GM18511 (cell line): Measurements from ENCODE around the gene IQCB1.
"Not testable (repeated sequence)": the region's sequence is repeated elsewhere in the genome, so short reads cannot be mapped to it uniquely, and the experiment has no call there.

Experiments
- ATAC-seq: cut with Tn5 transposase; IDR thresholded peaks from one replicate; pipeline ENCODE4 v1.9.1; 2021; ENCODE audit warnings: mild to moderate bottlenecking, moderate library complexity; ENCODE audit not compliant: unreplicated experiment

Gene IQCB1, protein sequence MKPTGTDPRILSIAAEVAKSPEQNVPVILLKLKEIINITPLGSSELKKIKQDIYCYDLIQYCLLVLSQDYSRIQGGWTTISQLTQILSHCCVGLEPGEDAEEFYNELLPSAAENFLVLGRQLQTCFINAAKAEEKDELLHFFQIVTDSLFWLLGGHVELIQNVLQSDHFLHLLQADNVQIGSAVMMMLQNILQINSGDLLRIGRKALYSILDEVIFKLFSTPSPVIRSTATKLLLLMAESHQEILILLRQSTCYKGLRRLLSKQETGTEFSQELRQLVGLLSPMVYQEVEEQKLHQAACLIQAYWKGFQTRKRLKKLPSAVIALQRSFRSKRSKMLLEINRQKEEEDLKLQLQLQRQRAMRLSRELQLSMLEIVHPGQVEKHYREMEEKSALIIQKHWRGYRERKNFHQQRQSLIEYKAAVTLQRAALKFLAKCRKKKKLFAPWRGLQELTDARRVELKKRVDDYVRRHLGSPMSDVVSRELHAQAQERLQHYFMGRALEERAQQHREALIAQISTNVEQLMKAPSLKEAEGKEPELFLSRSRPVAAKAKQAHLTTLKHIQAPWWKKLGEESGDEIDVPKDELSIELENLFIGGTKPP

DNA sequence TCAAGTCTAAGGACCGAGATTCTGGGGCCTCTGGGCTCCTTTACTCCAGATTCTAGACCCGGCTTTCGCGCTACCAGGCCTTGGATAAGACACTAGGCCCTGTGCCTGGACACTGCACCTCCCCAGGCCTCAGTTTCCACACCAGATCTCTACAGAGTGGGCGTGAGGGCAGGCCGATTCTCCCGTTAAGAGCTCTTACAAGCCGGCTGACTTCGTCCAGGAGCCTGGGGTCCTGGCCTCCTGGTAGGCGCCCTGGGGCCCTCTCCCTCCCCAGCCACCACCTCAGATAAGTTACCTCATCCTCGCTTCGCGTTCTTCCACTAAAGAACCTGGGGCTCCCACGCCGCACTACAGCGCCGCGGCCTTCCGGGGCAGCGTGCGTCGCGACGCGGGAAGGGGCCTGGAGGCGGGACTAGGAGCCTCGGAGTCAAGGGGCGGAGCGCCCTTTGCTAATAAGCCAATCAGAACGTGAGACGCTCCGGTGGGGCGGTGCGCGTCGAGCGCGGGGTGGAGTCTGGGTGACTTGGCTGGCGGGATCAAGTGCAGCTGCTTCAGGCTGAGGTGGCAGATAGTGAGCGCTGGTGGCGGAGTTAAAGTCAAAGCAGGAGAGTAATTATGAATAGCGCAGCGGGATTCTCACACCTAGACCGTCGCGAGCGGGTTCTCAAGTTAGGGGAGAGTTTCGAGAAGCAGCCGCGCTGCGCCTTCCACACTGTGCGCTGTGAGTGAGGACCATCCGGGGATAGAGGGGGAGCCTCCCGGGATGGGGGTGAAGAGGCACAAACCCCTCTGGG, at the start of gene IQCB1, which contains the start of gene EAF2:
TSS of gene IQCB1 (minus strand) at position 390 of the 794 bp plus-strand sequence. CDS start 6,100 bp downstream, outside the sequence.
TSS of gene EAF2 (plus strand) at position 539 of the 794 bp plus-strand sequence. CDS start at position 616, 77 bp downstream.
- ATAC-seq: peak; percentile 98

DNA sequence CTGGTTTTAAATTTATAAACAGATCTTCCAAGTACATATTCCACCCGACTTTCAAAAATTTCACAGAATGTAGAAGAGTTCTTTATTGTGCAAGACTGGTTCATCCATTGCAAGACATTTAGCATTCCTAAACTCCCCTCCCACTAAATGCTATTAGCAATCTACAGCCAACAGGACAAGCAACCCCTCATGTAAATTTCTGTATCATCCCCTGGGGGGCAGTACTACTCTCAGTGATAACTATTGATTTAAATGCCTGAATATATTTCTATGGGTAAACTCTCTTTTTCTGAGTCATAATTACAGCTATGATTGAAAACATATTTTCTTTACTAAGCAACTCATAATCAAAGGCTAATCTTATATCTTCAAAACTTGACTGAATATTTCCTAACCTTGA, 48.6 kb upstream of the IQCB1 start:
- ATAC-seq: no peak

DNA sequence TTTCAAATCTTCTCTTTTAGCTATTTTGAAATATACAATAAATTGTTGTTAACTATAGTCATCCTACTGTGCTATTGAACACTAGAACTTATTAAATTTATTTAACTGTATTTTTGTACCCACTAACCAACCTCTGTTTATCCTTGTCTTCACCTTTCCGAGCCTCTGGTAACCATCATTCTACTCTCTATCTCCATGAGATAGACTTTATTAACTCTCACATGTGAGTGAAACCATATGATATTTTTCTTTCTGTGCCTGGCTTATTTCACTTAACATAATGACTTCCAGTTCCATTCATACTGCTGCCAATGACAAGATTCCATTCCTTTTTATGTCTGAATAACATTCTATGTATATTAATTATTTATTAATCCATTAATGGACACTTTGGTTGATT, 43.6 kb upstream of the IQCB1 start:
- no peak for ATAC-seq

DNA sequence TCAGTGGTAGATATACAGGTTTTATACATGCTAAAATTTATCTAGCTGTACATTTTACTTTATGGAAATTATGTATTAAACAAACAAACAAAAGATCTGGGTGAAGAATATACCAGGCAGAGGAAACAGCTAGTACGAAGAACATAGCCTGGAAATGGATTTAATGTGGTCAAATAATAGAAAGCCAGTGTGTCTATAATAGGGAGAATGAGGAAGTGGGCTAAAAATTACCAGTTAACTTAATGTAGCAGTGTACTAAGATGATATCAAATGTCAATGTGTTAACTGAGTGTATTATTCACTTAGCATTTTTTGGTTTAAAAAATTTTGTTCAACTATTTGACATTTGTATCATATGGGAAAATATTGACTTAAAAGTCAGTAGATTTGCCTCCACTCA, 36.6 kb upstream of the IQCB1 start:
- no peak for ATAC-seq

DNA sequence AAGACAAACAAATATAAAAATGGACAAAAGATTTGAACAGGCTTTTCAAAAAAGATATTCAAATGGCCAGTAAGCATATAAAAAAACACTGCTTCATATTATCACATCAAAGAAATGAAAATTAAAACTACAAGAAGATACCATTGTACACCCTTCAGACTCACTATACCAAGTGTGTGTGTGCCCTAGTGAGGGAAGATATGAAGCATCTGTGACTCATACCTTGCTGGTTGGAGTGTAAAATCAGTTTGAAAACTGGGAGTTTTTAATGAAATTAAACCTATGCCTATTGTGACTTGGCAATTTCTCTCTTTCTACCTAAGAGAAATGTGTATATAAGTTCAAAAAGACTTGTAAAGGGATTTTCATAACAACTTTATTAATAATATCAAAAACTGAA, 35.9 kb upstream of the IQCB1 start:
- ATAC-seq: no peak

DNA sequence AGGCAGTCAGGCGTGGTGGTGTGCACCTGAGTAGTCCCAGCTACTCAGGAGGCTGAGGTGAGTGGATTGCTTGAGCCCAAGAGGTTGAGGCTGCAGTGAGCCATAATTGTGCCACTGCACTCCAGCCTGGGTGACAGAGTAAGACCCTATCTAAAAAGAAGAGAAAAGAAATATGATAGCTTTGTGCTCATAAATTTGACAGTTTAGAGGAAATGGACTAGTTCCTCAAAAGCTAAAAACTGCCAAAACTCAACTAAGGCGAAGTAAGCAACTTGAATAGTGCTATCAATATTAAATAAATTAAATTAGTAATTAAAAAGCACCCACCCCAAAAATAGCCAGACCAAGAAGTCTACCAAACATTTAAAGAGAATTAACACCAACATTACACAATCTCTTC, 34.9 kb upstream of the IQCB1 start:
- ATAC-seq: no peak

DNA sequence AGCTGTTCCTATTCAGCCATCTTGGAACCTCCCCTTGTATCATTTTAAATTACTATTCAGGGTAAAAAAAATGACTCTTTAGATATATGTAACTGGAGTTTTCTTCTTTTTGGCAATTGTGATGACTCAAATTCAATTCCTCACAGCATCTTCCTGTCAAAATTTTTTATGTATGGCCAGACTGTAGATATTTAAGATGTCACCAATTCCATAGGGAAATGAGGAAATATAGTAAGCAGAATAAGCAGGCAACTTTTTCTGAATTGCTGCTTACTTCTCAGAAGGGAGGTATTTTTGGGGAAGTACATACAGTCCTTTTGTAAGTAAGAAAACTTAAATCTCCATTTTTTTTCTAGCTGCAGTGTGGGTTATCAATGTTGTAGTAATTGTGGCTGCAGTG, 28.9 kb upstream of the IQCB1 start:
- no peak for ATAC-seq

DNA sequence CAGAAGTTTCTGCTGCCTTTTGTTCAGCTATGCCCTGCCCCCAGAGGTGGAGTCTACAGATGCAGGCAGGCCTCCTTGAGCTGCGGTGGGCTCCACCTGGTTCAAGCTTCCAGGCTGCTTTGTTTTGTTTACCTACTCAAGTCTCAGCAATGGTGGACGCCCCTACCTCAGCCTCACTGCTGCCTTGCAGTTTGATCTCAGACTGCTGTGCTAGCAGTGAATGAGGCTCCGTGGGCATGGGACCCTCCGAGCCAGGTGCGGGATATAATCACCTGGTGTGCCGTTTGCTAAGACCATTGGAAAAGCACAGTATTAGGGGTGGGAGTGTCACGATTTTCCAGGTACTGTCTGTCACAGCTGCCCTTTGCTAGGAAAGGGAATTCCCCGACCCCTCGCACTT, 28.4 kb upstream of the IQCB1 start:
- not testable (repeated sequence) for ATAC-seq

DNA sequence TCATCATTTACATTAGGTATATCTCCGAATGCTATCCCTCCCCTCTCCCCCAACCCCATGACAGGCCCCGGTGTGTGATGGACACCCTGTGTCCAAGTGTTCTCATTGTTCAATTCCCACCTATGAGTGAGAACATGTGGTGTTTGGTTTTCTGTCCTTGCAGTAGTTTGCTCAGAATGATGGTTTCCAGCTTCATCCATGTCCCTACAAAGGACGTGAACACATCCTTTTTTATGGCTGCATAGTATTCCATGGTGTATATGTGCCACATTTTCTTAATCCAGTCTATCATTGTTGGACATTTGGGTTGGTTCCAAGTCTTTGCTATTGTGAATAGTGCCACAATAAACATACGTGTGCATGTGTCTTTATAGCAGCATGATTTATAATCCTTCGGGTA, 22.9 kb upstream of the IQCB1 start:
- not testable (repeated sequence) for ATAC-seq

DNA sequence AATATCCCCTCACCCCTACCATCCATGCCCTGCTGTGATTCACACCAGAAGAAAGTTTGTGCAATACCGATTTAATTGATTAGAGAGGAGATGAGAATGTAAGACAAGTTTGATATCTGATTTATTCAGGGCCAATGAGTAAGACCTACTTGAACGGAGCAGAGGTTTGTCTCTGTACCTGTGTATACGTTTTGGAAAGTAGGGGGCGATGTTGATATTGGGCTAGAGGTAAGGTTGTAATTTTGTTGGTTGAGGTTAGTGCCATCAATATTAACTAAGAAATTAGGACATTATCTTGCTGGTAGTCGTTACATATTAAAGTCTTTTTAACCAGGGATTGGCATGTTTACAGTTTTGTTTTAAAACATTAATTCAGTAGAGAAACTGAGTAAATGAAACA, 20.7 kb upstream of the IQCB1 start:
- ATAC-seq: no peak

DNA sequence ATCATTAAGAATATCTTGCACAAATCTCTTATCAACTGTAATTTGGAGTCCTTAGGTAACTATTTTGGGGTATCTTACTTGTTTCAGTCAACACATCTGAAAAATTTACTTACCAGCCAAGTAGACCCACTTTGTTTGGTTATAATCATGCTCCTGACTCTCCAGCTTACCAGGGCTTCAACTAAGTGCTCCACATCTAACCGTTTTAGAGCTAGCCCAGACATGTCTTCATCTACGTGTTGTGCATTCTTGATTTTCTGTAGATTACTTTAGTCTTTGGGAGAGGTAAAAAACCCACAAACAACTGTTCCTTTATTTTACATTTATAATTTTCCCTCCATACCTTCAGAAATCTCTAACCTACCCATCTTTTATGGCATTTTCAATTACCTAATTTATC, 17.4 kb upstream of the IQCB1 start:
- ATAC-seq: no peak

DNA sequence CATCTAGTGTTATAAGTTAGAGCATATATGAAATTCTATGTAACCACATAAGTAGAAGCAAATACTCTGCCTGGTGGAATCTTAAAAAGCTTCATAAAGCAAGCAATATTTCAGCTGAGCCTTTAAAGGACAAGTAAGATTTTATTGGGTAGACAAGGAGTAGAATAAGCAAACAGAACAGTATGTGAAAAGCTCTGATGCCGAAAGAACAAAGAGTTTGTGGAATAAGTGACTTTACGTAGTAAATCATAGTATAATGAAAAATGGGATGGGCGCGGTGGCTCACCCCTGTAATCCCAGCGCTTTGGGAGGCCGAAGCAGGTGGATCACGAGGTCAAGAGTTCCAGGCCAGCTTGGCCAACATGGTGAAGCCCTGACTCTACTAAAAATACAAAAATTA, 10.0 kb upstream of the IQCB1 start:
- ATAC-seq: no peak

DNA sequence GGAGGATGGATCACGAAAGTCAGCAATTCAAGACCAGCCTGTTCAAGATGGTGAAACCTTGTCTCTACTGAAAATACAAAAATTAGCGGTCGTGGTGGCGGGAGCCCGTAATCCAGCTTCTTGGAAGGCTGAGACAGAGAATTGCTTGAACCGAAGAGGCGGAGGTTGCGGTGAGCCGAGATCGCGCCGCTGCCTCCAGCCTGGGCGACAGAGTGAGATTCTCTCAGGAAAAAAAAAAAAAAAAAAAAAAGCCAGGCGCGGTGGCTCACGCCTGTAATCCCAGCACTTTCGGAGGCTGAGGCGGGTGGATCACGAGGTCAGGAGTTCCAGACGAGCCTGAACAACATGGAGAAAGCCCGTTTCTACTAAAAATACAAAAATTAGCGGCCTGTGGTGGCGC, 5.1 kb upstream of the IQCB1 start:
- ATAC-seq: no peak

DNA sequence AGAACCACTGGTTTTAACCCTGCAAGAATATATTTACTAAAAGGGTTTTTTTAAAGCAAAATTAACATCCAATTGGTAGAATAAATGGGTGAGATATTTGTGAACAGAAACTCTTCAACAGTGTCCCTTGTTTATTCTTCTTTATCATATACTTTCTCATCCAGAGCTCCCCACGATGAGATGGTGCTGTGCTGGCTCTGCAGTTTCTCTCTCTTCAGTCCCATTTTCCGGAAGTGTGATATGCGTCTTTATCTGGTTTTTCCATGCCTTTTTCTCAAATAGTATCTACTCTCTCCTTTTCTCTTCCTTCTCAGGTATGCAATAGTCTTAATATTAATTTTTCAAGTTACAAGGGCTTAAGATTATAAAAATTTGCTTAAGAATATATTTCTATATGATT, 1.6 kb upstream of the IQCB1 start:
- ATAC-seq: no peak

DNA sequence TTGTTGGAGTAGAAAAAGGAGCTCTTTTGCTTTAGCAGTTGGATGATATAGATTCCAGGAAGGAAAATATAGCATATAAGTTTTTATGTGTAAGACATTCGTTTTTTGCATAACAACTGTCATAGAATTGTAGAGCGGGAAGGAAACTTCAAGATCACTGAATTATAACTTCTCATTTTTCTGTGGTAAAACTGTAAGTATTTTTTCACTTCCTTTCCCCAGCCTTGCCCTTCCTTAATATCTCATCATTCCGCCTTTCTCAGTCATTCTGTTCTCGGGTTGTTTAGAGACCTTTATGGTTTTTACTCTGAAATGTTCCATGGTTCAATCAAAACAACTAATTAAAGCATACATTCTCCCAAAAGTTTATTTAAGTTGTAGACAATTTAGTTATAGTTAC, 1.2 kb upstream of the IQCB1 start:
- ATAC-seq: no peak

DNA sequence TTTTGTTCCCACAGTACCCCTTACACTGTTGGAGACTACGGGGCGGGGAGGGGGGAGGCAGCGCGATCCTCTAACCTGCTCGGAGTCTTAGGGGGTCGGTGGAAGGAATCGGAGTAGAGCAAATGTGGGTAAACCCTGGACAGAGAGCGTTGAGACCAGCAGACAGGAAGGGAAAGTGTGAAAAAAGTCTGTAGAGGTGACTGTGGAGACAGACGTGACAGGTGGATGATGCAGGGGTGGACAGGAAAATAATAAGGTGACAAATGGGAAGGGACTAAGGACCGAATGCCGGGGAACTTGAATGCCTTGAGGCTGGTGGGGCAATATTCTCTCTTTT, 573 bp upstream of the IQCB1 start:
- ATAC-seq: peak; percentile 36

DNA sequence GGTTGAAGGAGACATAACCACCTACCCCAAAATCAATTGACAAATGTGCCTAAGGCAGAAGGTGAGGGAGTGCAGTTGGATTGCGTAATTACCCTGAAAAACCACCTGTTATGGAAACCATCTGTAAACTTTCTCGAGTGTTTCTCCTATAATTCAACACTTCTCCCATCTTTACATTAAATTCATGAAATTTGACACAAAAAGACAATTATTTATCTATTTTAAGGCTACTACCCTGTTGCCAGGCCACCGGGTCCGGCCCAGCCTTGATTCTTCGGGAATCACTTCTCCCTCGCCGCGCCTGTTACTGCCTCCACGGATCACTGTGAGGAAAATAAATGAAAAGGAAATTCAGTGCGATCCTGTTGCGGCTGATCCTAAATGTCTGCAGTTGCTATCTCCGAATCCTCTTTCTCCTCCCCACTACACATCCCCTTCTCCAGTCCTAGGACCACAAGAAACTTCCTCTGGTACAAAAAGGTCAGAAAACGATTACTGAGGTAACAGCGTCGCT, 646 bp downstream of the IQCB1 start:
- no peak for ATAC-seq

DNA sequence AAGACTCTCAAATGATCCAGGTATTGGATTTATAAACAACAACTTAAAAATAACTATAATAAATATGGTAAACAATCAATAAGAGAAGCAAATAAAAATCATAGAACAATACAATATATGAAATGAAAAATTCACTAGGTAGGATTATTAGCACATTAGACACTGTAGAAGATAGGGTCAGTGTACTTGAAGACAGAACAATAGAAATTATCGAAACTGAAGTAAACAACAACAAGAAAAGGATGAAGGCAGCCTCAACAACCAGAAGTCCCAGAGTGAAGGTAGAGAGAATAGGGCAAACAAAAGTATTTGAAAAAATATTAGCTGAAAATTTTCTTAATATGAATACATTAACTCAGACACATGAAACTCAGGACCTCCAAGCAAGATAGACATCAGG, 11.9 kb downstream of the IQCB1 start:
- ATAC-seq: no peak

DNA sequence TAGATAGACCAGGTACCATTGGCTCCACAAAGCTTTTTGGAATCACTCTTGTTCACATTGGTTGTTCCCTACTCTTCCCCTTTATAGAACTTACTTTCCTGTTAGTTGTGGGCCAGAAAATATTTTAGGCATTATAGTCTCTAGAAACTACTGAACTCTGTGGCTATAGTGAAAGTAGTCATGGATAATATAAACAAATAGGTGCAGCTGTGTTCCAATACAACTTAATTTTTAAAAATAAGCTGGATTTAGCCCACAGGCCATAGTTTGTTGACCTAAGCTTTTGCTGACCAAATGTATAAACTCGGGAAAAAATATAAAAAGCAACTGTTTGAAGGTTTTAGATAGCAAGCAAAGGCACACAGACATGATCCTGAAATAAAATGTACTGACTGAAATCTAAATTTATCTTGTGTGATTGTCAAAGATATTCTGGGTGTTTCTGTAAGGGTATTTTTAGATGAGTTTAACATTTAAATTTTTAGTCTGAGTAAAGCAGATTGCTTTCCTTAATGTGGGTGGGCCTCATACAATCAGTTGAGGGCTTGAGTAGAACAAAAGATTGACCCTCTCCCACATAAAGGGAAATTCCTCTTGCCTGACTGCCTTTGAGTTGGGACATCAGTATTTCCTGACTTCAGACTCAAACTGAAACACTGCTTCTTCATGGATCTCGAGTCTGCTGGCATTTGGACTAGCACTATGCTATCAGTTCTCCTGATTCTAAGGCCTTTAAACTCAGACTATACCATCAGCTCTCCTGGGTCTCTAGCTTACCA, 13.2 kb downstream of the IQCB1 start:
- no peak for ATAC-seq

DNA sequence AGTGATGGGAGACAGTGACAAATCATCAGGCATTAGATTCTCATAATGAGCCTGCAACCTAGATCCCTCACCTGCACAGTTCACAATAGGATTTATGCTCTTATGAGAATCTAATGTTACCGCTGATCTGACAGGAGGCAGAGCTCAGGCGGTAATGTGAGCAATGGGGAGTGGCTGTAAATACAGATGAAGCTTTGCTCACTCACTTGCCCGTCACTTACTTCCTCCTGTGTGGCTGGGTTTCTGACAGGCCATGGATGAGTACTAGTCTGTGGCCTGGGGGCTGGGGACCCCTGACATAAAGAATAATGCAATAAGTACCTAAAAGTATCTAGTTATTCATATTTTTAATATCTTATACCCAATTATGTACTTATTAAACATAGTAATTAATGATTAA, 15.6 kb downstream of the IQCB1 start:
- no peak for ATAC-seq

DNA sequence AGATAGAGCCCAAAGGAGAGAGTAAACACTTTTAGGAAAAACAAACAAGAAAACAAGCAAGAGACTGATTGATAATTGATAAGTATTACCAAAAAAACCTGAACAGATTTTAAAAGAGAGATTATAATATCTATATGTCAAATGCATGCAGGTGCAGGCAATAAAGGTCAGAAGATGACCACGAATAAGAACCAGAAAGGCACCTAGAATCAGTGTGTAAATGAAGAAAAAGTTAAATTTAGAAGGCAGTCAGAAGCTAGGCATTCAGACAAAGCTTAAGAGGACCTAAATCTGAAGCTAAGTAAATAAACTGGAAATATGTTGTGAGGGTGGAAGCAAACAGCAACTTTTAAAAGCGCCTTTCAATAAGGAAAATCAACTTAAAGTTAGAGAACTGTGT, 16.3 kb downstream of the IQCB1 start:
- no peak for ATAC-seq
